Astrocyte (in vitro differentiated cells and primary cell): Measurements from ENCODE around the gene ARHGAP24.

Experiments
- EZH2 ChIP-seq: IDR thresholded peaks from 2 replicates; pipeline ENCODE4 v1.6.1; 2012; ENCODE audit warnings: mild to moderate bottlenecking, low read length, inconsistent platforms; ENCODE audit not compliant: insufficient read depth
- TF ChIP-seq, protein P1 (sequence below): IDR thresholded peaks from 2 replicates; pipeline ENCODE4 v1.5.1; 2011; ENCODE audit warnings: low read depth, mild to moderate bottlenecking, inconsistent platforms, low read length, moderate library complexity; ENCODE audit not compliant: insufficient read depth

DNA sequence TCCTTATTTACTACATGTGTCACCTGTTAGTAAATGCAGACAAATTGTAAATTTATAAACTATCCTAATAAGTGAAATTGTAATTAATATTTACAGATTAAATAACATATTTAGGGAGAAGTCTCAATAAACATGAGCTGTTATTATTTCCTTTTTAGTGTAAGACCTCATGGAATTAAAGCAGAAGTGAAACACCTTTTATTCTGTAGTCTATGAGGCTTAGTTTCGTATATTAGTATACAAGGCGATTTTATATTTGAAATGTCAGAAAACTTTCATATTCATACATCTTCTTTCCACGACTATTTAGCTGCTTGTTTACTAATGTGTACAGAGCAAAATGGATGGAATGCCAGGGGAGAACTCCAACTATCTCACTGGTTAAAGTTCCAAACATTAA is 414.4 kb downstream of the ARHGAP24 start:
- TF ChIP-seq, protein P1, sequence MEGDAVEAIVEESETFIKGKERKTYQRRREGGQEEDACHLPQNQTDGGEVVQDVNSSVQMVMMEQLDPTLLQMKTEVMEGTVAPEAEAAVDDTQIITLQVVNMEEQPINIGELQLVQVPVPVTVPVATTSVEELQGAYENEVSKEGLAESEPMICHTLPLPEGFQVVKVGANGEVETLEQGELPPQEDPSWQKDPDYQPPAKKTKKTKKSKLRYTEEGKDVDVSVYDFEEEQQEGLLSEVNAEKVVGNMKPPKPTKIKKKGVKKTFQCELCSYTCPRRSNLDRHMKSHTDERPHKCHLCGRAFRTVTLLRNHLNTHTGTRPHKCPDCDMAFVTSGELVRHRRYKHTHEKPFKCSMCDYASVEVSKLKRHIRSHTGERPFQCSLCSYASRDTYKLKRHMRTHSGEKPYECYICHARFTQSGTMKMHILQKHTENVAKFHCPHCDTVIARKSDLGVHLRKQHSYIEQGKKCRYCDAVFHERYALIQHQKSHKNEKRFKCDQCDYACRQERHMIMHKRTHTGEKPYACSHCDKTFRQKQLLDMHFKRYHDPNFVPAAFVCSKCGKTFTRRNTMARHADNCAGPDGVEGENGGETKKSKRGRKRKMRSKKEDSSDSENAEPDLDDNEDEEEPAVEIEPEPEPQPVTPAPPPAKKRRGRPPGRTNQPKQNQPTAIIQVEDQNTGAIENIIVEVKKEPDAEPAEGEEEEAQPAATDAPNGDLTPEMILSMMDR, result no peak
- TF ChIP-seq EZH2, result no peak
